Right renal cortex interstitium (tissue), 3 donors: ENCODE results near the gene PDLIM1. TPM values are rescaled to one million over a fixed set of nuclear protein-coding genes. Genes with fewer than 3 reads are reported as not detected.
"Not testable (repeated sequence)": the region's sequence is repeated elsewhere in the genome, so short reads cannot be mapped to it uniquely, and the experiment has no call there.

Source experiments
- DNase-seq, 3 donors: peaks; one replicate each; pipeline ENCODE4 v3.0.0-alpha.2; 2013; ENCODE audit warnings: low read depth in 3 of 3, low spot score in 2 of 3
- polyA plus RNA-seq, 3 donors: library from polyadenylated mRNA; unstranded; fragments of 120-200 nt; gene quantifications; one replicate each; pipeline ENCODE4 v1.2.1, GENCODE V29; 2013; ENCODE audit not compliant: insufficient read length in 3 of 3

PDLIM1 gene
- polyA plus RNA-seq, 3 donors, result 70.0 to 89.0 (median 76.2) TPM

GRCh38 chr10:95245425-95246055 is 45.3 kb downstream of the PDLIM1 start:
- no peak for DNase-seq

GRCh38 chr10:95244152-95244551 is 46.7 kb downstream of the PDLIM1 start:
- DNase-seq, result no peak

- no peak for DNase-seq
Observed at GRCh38 chr10:95243318-95243617, 47.5 kb downstream of the PDLIM1 start.

- peak in 1 of 3 donors; percentile 43 for DNase-seq
Observed at GRCh38 chr10:95242581-95243317, 48.1 kb downstream of the PDLIM1 start.

- DNase-seq, result no peak
Observed at GRCh38 chr10:95241533-95241932, 49.3 kb downstream of the PDLIM1 start.

GRCh38 chr10:95240811-95241210 is 50.0 kb downstream of the PDLIM1 start:
- no peak for DNase-seq

- DNase-seq, result not testable (repeated sequence)
Observed at GRCh38 chr10:95240096-95240495, 50.7 kb downstream of the PDLIM1 start.

- DNase-seq, result no peak
Observed at GRCh38 chr10:95237376-95238170, 53.2 kb downstream of the PDLIM1 start.

- DNase-seq, result no peak
Observed at GRCh38 chr10:95236068-95236903, 54.5 kb downstream of the PDLIM1 start.

- no peak for DNase-seq
Observed at GRCh38 chr10:95235676-95236067, 55.1 kb downstream of the PDLIM1 start.

- no peak for DNase-seq
Observed at GRCh38 chr10:95234951-95235350, 55.9 kb downstream of the PDLIM1 start.

- no peak for DNase-seq
Observed at GRCh38 chr10:95233377-95234034, 57.3 kb downstream of the PDLIM1 start.

- not testable (repeated sequence) for DNase-seq
Observed at GRCh38 chr10:95230677-95231586, 59.9 kb downstream of the PDLIM1 start.

- no peak for DNase-seq
Observed at GRCh38 chr10:95229724-95230627, 60.8 kb downstream of the PDLIM1 start.

GRCh38 chr10:95228934-95229723 is 61.7 kb downstream of the PDLIM1 start:
- not testable (repeated sequence) for DNase-seq

GRCh38 chr10:95225136-95225535 is 65.7 kb downstream of the PDLIM1 start:
- DNase-seq, result no peak

GRCh38 chr10:95221124-95221523 is 69.7 kb downstream of the PDLIM1 start:
- DNase-seq, result no peak
